Ecto neural progenitor cell (in vitro differentiated cells): ENCODE results near the gene CHCHD3.
"Not testable (repeated sequence)": the region's sequence is repeated elsewhere in the genome, so short reads cannot be mapped to it uniquely, and the experiment has no call there.

Experiments used
- DNase-seq: peaks from one replicate; pipeline ENCODE4 v3.0.0-alpha.2; 2018; ENCODE audit warnings: low spot score

Gene CHCHD3

GRCh38 chr7:133003052-133003910 is 78.6 kb downstream of the CHCHD3 start:
- no peak for DNase-seq

GRCh38 chr7:133001727-133002126 is 80.2 kb downstream of the CHCHD3 start:
- no peak for DNase-seq

GRCh38 chr7:132999845-133000244 is 82.0 kb downstream of the CHCHD3 start:
- DNase-seq, result no peak

GRCh38 chr7:132998763-132999162 is 83.1 kb downstream of the CHCHD3 start:
- no peak for DNase-seq

GRCh38 chr7:132997505-132997904 is 84.4 kb downstream of the CHCHD3 start:
- no peak for DNase-seq

GRCh38 chr7:132996581-132997242 is 85.2 kb downstream of the CHCHD3 start:
- DNase-seq, result peak; percentile 45

- DNase-seq, result no peak
Observed at GRCh38 chr7:132993377-132994013, 88.4 kb downstream of the CHCHD3 start.

- DNase-seq, result peak; percentile 48
Observed at GRCh38 chr7:132991615-132992587, 90.0 kb downstream of the CHCHD3 start.

- DNase-seq, result no peak
Observed at GRCh38 chr7:132988117-132988516, 93.8 kb downstream of the CHCHD3 start.

- DNase-seq, result no peak
Observed at GRCh38 chr7:132980402-132980801, 101.5 kb downstream of the CHCHD3 start.

GRCh38 chr7:132979524-132979923 is 102.4 kb downstream of the CHCHD3 start:
- DNase-seq, result no peak

- DNase-seq, result no peak
Observed at GRCh38 chr7:132977234-132977633, 104.7 kb downstream of the CHCHD3 start.

GRCh38 chr7:132972745-132973144 is 109.1 kb downstream of the CHCHD3 start:
- DNase-seq, result no peak

- no peak for DNase-seq
Observed at GRCh38 chr7:132970257-132970656, 111.6 kb downstream of the CHCHD3 start.

- no peak for DNase-seq
Observed at GRCh38 chr7:132969520-132969919, 112.4 kb downstream of the CHCHD3 start.

GRCh38 chr7:132967470-132967848 is 114.4 kb downstream of the CHCHD3 start:
- DNase-seq, result not testable (repeated sequence)

GRCh38 chr7:132966754-132967469 is 115.0 kb downstream of the CHCHD3 start:
- no peak for DNase-seq

GRCh38 chr7:132965951-132966350 is 115.9 kb downstream of the CHCHD3 start:
- DNase-seq, result no peak

GRCh38 chr7:132964876-132965275 is 117.0 kb downstream of the CHCHD3 start:
- DNase-seq, result no peak

- no peak for DNase-seq
Observed at GRCh38 chr7:132959891-132960290, 122.0 kb downstream of the CHCHD3 start.

GRCh38 chr7:132956556-132956955 is 125.3 kb downstream of the CHCHD3 start:
- DNase-seq, result no peak
